D721Med (cell line): Measurements from ENCODE around the gene RPP25L.

Experiments used
- DNase-seq: peaks from one replicate; pipeline ENCODE4 v3.0.0; 2011; ENCODE audit warnings: low spot score; ENCODE audit not compliant: insufficient read length
- FAIRE-seq: peaks from 2 replicates; lab custom pipeline; 2011; peaks lifted over from hg19 to GRCh38; lab: Jason Lieb, UNC
- CTCF ChIP-seq: IDR thresholded peaks from 2 replicates; pipeline ENCODE4 v1.5.1; 2012; ENCODE audit warnings: mild to moderate bottlenecking, control low read depth; ENCODE audit not compliant: insufficient read depth; ENCODE audit errors: missing control alignments

RPP25L gene

GRCh38 chr9:34623374-34624235 lies 11.7 kb upstream of the RPP25L start:
- FAIRE-seq, result no peak
- TF ChIP-seq CTCF, result no peak
- no peak for DNase-seq

- FAIRE-seq, result peak; percentile 88
- peak; percentile 96 for DNase-seq
- no peak for TF ChIP-seq CTCF
These were observed 8.4 kb upstream of the RPP25L start, which contains the start of gene DCTN3 for GRCh38 chr9:34620061-34620994. DCTN3 (minus strand) TSS chr9:34620495; CDS start chr9:34620464, 31 bp downstream.

- FAIRE-seq, result no peak
- DNase-seq, result no peak
- TF ChIP-seq CTCF, result no peak
These were observed 3.2 kb upstream of the RPP25L start for GRCh38 chr9:34615132-34615531.

- TF ChIP-seq CTCF, result peak; percentile 82
- DNase-seq (no peak), FAIRE-seq (no peak)
These were observed 992 bp upstream of the RPP25L start for GRCh38 chr9:34612788-34613390.

GRCh38 chr9:34611251-34611810 lies 566 bp downstream of the RPP25L start:
- peak; percentile 0 for TF ChIP-seq CTCF
- no peak for DNase-seq
- FAIRE-seq, result no peak

GRCh38 chr9:34610434-34611206 lies 1.3 kb downstream of the RPP25L start:
- FAIRE-seq, result no peak
- DNase-seq, result no peak
- no peak for TF ChIP-seq CTCF
